Activated CD8-positive, alpha-beta T cell treated with anti-CD3 and anti-CD28 coated beads for 36 hours (primary cell): ENCODE data around the gene CMSS1. TPM values are rescaled to one million over a fixed set of nuclear protein-coding genes. Genes with fewer than 3 reads are reported as not detected.
A peak's percentile ranks its signal among the peaks of the same experiment; 100 is the strongest.

Experiments
- ATAC-seq: fragments of 200-7000 bp; cut with Tn5 transposase; one replicate; pipeline ENCODE4 v1.10.0; 2021; ENCODE audit warnings: mild to moderate bottlenecking, moderate library complexity
- CTCF ChIA-PET: fragments of 350-600 bp; sonication (Branson Sonifier 250); formaldehyde crosslinking; loops from one replicate; lab custom pipeline; 2021; ENCODE audit warnings: antibody characterized with exemption; lab: Charles Lee
- POLR2A ChIA-PET: fragments of 350-600 bp; sonication (Branson Sonifier 250); formaldehyde crosslinking; loops from one replicate; lab custom pipeline; 2021; ENCODE audit warnings: antibody characterized with exemption; lab: Charles Lee
- DNase-seq: peaks from one replicate; pipeline ENCODE4 v3.0.0-alpha.2; 2020
- H3K27ac Mint-ChIP-seq: one replicate; pipeline ENCODE4 v1.8.0; 2021; ENCODE audit warnings: mild to moderate bottlenecking, mixed read lengths
- H3K27me3 Mint-ChIP-seq: one replicate; pipeline ENCODE4 v1.8.0; 2021; ENCODE audit warnings: mixed read lengths
- H3K36me3 Mint-ChIP-seq: one replicate; pipeline ENCODE4 v1.8.0; 2021; ENCODE audit warnings: low read depth, mixed read lengths
- H3K4me1 Mint-ChIP-seq: one replicate; pipeline ENCODE4 v1.8.0; 2021; ENCODE audit warnings: low read depth, mixed read lengths
- H3K4me3 Mint-ChIP-seq: one replicate; pipeline ENCODE4 v1.8.0; 2021; ENCODE audit warnings: mild to moderate bottlenecking, moderate library complexity, mixed read lengths
- H3K9me3 Mint-ChIP-seq: one replicate; pipeline ENCODE4 v1.8.0; 2021; ENCODE audit warnings: mixed read lengths
- intact Hi-C: fragments of 100-400 bp; cut with micrococcal nuclease; formaldehyde crosslinking; loops from one replicate; pipeline ENCODE4 v1.10.0; 2022
- total RNA-seq, 2 experiments: library from RNA; stranded (reverse); gene quantifications; one replicate each; pipeline ENCODE4 v1.2.3, GENCODE V29; 2021
- TF ChIP-seq, protein P1 (sequence below): fragments of 200-600 bp; IDR thresholded peaks from one replicate; pipeline ENCODE4 v1.8.0; 2022; ENCODE audit warnings: antibody characterized with exemption, mild to moderate bottlenecking

CMSS1 gene
- total RNA-seq, 2 experiments from 2014 or later, result 93.9 to 110 TPM

DNA sequence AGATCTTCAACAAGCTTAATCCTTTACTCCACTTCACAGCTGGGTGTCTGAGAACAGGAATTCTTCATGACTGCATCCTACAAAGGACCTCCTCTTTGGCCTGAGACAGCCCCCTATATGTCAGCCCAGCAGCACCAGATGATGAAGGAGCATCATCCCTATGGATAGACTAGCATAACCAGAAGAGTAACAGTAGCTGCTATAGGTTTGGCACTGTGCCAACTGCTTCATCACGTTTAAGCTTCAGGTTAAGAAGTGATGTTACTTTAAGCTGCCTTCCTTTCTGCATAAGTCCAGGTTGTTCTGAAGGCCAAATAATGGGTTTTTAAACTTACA lies 50.6 kb downstream of the CMSS1 start:
- CTCF ChIA-PET, result interaction anchor here (0.7 to 2.1 kb wide), 3 partner anchors 9 to 386 kb away, joined by 3 to 11 read pairs (median 5); no protein-coding TSS in a partner anchor
- Mint-ChIP-seq H3K9me3 (no peaks in the 10 kb centered on the region), H3K4me1 (peaks cover 38% of the 10 kb centered on the region), H3K27me3 (no peaks in the 10 kb centered on the region), H3K27ac (no peak overlapping the region), H3K36me3 (peaks cover 4% of the 10 kb centered on the region), H3K4me3 (no peak overlapping the region)
- DNase-seq (peak; percentile 38), ATAC-seq (no peak)
- POLR2A ChIA-PET, result no interaction called here
- TF ChIP-seq, protein P1, sequence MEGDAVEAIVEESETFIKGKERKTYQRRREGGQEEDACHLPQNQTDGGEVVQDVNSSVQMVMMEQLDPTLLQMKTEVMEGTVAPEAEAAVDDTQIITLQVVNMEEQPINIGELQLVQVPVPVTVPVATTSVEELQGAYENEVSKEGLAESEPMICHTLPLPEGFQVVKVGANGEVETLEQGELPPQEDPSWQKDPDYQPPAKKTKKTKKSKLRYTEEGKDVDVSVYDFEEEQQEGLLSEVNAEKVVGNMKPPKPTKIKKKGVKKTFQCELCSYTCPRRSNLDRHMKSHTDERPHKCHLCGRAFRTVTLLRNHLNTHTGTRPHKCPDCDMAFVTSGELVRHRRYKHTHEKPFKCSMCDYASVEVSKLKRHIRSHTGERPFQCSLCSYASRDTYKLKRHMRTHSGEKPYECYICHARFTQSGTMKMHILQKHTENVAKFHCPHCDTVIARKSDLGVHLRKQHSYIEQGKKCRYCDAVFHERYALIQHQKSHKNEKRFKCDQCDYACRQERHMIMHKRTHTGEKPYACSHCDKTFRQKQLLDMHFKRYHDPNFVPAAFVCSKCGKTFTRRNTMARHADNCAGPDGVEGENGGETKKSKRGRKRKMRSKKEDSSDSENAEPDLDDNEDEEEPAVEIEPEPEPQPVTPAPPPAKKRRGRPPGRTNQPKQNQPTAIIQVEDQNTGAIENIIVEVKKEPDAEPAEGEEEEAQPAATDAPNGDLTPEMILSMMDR, result no peak
- intact Hi-C loops, result no loop called here

DNA sequence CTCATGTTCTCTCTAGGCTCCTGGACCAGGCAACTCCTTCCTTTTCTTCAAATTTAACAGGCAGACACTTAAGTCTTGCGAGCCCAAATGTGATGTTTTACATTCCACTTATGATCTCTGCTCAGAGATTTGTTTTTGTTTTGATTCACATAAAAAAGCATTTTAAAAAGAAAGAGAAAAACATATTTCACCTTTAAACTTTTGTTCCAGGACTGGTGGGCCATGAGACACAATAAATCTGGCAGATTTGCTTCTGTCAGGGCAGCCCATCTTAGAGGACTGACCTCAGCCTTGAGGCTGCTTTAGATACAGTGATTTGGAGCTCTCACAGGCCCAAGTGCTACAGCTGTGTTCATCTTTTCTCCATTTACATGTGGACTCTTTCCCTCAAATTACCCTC lies 52.0 kb downstream of the CMSS1 start:
- TF ChIP-seq, protein P1, result no peak
- Mint-ChIP-seq H3K9me3 (no peaks in the 10 kb centered on the region), H3K4me1 (peaks cover 39% of the 10 kb centered on the region), H3K36me3 (peaks cover 4% of the 10 kb centered on the region), H3K4me3 (no peak overlapping the region), H3K27me3 (peaks cover 4% of the 10 kb centered on the region), H3K27ac (no peak overlapping the region)
- DNase-seq (no peak), ATAC-seq (no peak)
- POLR2A ChIA-PET, result no interaction called here
- CTCF ChIA-PET, result interaction anchor here (0.9 kb wide), 1 partner anchor 25 kb away, joined by 3 read pairs; no protein-coding TSS in a partner anchor
- intact Hi-C loops, result no loop called here

DNA sequence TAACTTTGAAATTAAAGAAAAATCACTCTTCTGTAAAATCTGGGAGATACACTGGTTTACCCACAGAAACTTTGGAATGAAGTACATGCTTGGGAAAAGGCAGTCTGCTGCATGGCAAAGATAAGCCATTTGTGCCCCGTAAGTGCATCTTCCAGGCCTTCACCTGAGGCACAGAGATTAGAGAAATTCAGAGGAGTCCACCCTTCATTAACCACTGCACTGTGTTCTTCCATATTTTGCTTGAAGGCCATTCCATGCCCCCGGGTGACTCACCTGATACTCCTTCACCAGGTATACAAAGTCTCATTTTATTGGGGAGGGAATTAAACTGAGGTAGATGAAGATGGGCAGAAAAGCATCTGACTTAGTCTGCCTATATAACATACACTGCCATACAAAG lies 53.0 kb downstream of the CMSS1 start:
- intact Hi-C loops, result no loop called here
- ATAC-seq (no peak), DNase-seq (no peak)
- TF ChIP-seq, protein P1, result no peak
- H3K36me3 Mint-ChIP-seq, result peaks cover 4% of the 10 kb centered on the region
- no peaks in the 10 kb centered on the region for H3K9me3 Mint-ChIP-seq
- H3K27me3 Mint-ChIP-seq, result peaks cover 5% of the 10 kb centered on the region
- no peak overlapping the region for H3K4me3 Mint-ChIP-seq
- ChIA-PET CTCF (interaction anchor here (0.6 to 1.4 kb wide), 4 partner anchors 11 to 1518 kb away, joined by 3 to 4 read pairs (median 4); no protein-coding TSS in a partner anchor), POLR2A (interaction anchor here (1.0 kb wide), 1 partner anchor 30 kb away, joined by 3 read pairs; no protein-coding TSS in a partner anchor)
- H3K27ac Mint-ChIP-seq, result no peak overlapping the region
- peaks cover 41% of the 10 kb centered on the region for H3K4me1 Mint-ChIP-seq

DNA sequence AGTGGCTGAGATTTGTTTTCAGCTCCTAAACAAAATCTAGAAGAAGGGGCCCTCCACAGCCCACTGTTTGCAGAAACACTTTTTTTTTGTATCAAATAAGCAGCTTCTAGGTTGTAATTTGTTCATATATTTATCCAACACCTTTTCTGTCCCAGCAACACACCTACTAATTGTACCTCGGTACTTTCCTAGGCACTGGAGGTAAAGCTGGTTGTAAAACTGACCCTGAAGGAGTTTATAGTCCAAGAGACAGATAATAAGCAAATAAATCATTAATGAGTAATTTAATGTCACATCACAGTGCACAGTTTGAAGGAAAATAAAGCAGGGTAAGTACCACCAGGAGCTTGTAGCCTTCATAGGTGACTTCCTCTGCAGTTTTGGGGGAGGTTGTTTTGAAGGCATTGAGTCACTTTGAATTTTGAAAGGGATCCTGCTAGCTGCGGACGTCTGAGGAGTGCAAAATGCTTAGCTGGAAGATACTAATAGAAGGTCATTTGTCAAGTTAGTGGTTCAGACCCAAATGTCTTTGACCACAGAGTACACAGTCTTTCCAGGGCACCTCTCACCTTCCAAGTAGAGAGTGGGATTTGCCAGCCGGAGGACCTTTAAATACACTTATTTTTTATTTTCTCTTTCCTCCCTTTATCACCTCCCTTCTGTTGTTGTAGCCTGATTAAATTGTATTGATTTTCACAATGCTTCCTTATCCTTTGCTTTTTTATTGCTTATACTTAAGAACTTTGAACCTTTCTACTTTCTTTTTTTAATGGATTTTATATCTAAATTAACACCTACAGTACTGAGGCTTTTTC lies 53.8 kb downstream of the CMSS1 start:
- Mint-ChIP-seq H3K4me1 (peaks cover 34% of the 10 kb centered on the region), H3K27me3 (peaks cover 5% of the 10 kb centered on the region), H3K36me3 (peaks cover 4% of the 10 kb centered on the region), H3K9me3 (no peaks in the 10 kb centered on the region), H3K27ac (no peak overlapping the region), H3K4me3 (no peak overlapping the region)
- POLR2A ChIA-PET, result interaction anchor here (0.6 to 1.0 kb wide), 3 partner anchors 30 to 726 kb away, joined by 3 read pairs; partner anchors contain the start of gene CMSS1
- CTCF ChIA-PET, result interaction anchor here (0.6 to 1.4 kb wide), 4 partner anchors 12 to 1519 kb away, joined by 3 to 4 read pairs (median 4); no protein-coding TSS in a partner anchor
- TF ChIP-seq, protein P1, result no peak
- intact Hi-C loops, result no loop called here
- ATAC-seq, result no peak
- no peak for DNase-seq

DNA sequence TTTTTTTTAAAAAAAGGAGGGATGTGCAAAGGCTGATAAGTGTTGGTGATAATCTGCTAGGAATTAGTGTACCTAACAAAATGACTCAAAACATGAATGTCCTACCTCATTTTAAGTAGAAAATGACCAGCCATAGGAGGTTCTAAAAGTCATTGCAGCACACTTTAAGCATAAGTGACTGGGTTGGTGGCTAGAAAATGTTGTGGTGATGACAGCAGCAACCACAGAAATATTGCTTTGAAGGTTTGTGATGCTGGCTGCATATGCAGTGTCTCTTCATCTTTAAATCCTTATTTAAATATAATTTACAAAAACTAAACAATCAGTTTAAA lies 55.2 kb downstream of the CMSS1 start:
- DNase-seq (peak; percentile 54), ATAC-seq (peak; percentile 45)
- Mint-ChIP-seq H3K27ac (no peak overlapping the region), H3K27me3 (peaks cover 6% of the 10 kb centered on the region), H3K36me3 (peaks cover 4% of the 10 kb centered on the region), H3K4me1 (peaks cover 25% of the 10 kb centered on the region), H3K9me3 (no peaks in the 10 kb centered on the region), H3K4me3 (no peak overlapping the region)
- ChIA-PET CTCF (no interaction called here), POLR2A (interaction anchor here (0.6 kb wide), 1 partner anchor 376 kb away, joined by 3 read pairs; no protein-coding TSS in a partner anchor)
- intact Hi-C loops, result no loop called here
- TF ChIP-seq, protein P1, result no peak
